Right renal cortex interstitium (tissue), 3 donors: ENCODE data around the gene ADGRD1. TPM values are rescaled to one million over a fixed set of nuclear protein-coding genes. Genes with fewer than 3 reads are reported as not detected.

Source experiments
- DNase-seq, 3 donors: peaks; one replicate each; pipeline ENCODE4 v3.0.0-alpha.2; 2013; ENCODE audit warnings: low read depth in 3 of 3, low spot score in 2 of 3
- polyA plus RNA-seq, 3 donors: library from polyadenylated mRNA; unstranded; fragments of 120-200 nt; gene quantifications; one replicate each; pipeline ENCODE4 v1.2.1, GENCODE V29; 2013; ENCODE audit not compliant: insufficient read length in 3 of 3

The ADGRD1 gene
- polyA plus RNA-seq, 3 donors: 12.5 to 15.5 (median 14.5) TPM

GRCh38 chr12:131176926-131177325 lies 223.2 kb downstream of the ADGRD1 start:
- no peak for DNase-seq

DNA sequence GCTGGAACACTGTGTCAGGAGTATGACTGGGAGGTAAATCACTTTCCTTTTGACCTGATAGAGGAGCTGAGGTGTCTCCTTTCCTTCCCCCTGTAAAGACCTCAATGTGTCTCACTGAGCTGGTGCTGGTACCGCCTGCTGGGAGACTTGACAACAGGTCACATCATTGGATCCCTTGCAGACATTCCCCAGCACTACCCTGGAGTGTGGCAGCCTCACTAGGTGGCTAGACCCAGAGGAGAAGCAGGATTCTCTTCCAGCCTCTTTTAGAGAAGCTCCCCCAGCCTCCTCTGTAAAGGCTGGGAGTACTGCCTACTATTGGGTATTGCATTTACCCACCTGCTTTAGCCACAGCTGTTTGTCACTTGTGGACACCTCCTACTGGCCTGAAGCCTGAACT lies 223.9 kb downstream of the ADGRD1 start:
- no peak for DNase-seq

- DNase-seq: no peak
These were observed 233.9 kb downstream of the ADGRD1 start for GRCh38 chr12:131187602-131188001.

- no peak for DNase-seq
These were observed 234.7 kb downstream of the ADGRD1 start for GRCh38 chr12:131188131-131189050.

GRCh38 chr12:131189781-131190180 lies 236.1 kb downstream of the ADGRD1 start:
- no peak for DNase-seq

DNA sequence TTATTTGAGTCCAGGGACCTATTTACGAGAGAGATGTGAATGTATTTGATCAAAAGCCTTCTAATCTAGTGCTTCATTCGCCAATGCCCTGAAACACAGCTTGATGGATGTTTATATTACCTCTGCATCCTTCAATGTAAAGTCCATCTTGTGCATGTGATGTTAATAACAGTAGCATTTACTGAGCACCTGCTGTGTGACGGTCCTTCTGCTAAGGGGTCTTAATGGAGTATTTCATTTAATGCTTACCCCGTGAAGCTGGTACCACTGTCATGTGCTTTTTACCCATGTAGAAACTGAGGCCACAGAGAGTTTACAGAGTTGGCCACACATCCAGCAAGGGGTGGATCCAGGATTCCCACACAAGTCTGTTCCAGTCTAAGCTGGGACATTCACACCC lies 237.3 kb downstream of the ADGRD1 start:
- DNase-seq: no peak

Other genes starting within 250 kb of the ADGRD1 start
- gene RIMBP2, start 237.6 kb upstream of the ADGRD1 start, polyA plus RNA-seq: 10 to 100 TPM; 10.7 to 17.7 (median 16.6) TPM
- gene STX2, start 114.7 kb upstream of the ADGRD1 start, polyA plus RNA-seq: 10 to 100 TPM; 26.7 to 28.2 (median 27.9) TPM
- gene RAN, start 81.8 kb upstream of the ADGRD1 start, polyA plus RNA-seq: 100 to 1,000 TPM; 680 to 798 (median 775) TPM